Stimulated activated CD8-positive, alpha-beta memory T cell treated with anti-CD3 and anti-CD28 coated beads, Interleukin-15, amount 100 ng/mL, for 4 hours (primary cell): ENCODE results near the gene PLEKHA7.
A peak's percentile ranks its signal among the peaks of the same experiment; 100 is the strongest.
"Not testable (repeated sequence)": the region's sequence is repeated elsewhere in the genome, so short reads cannot be mapped to it uniquely, and the experiment has no call there.

ENCODE experiments used
- DNase-seq, 2 donors: peaks; one replicate each; pipeline ENCODE4 v3.0.0-alpha.2; 2020; ENCODE audit warnings: low read depth in 2 of 2

Gene PLEKHA7

GRCh38 chr11:16977136-16977993, 36.8 kb downstream of the PLEKHA7 start:
- DNase-seq, result no peak

GRCh38 chr11:16976379-16976778, 37.8 kb downstream of the PLEKHA7 start:
- no peak for DNase-seq

GRCh38 chr11:16975906-16976305, 38.3 kb downstream of the PLEKHA7 start:
- no peak for DNase-seq

- no peak for DNase-seq
These were observed 40.8 kb downstream of the PLEKHA7 start for GRCh38 chr11:16973338-16973964.

GRCh38 chr11:16969010-16969999, 44.9 kb downstream of the PLEKHA7 start:
- no peak for DNase-seq

GRCh38 chr11:16968196-16968595, 46.0 kb downstream of the PLEKHA7 start:
- DNase-seq, result no peak

- no peak for DNase-seq
These were observed 47.1 kb downstream of the PLEKHA7 start for GRCh38 chr11:16966930-16967671.

GRCh38 chr11:16964501-16964900, 49.7 kb downstream of the PLEKHA7 start:
- DNase-seq, result no peak

- no peak for DNase-seq
These were observed 50.8 kb downstream of the PLEKHA7 start for GRCh38 chr11:16963316-16963876.

- not testable (repeated sequence) for DNase-seq
These were observed 51.6 kb downstream of the PLEKHA7 start for GRCh38 chr11:16962589-16962988.

GRCh38 chr11:16962146-16962545, 52.1 kb downstream of the PLEKHA7 start:
- DNase-seq, result no peak

GRCh38 chr11:16960250-16960649, 54.0 kb downstream of the PLEKHA7 start:
- no peak for DNase-seq

GRCh38 chr11:16959602-16960001, 54.6 kb downstream of the PLEKHA7 start:
- DNase-seq, result no peak

- no peak for DNase-seq
These were observed 55.4 kb downstream of the PLEKHA7 start for GRCh38 chr11:16958833-16959232.

- no peak for DNase-seq
These were observed 57.6 kb downstream of the PLEKHA7 start for GRCh38 chr11:16956538-16957153.

- no peak for DNase-seq
These were observed 60.6 kb downstream of the PLEKHA7 start for GRCh38 chr11:16953663-16954062.

- no peak for DNase-seq
These were observed 67.5 kb downstream of the PLEKHA7 start for GRCh38 chr11:16946477-16947282.

GRCh38 chr11:16945671-16946469, 68.3 kb downstream of the PLEKHA7 start:
- peak; percentile 0 to 4 for DNase-seq

- DNase-seq, result no peak
These were observed 71.3 kb downstream of the PLEKHA7 start for GRCh38 chr11:16942911-16943310.
